NT2/D1 (cell line): Measurements from ENCODE around the gene USH1C.

Experiments used
- DNase-seq: peaks from one replicate; pipeline ENCODE4 v3.0.0-alpha.2; 2011; ENCODE audit warnings: low read depth, low spot score
- H3K27me3 ChIP-seq: 2 replicates; pipeline ENCODE4 v1.6.0; 2011; ENCODE audit warnings: mild to moderate bottlenecking; ENCODE audit not compliant: insufficient read length, insufficient read depth
- H3K36me3 ChIP-seq: 2 replicates; pipeline ENCODE4 v1.6.1; 2011; ENCODE audit warnings: mild to moderate bottlenecking, low read length, mixed read lengths; ENCODE audit not compliant: insufficient read depth, insufficient read length
- H3K4me1 ChIP-seq: 2 replicates; pipeline ENCODE4 v1.5.1; 2011; ENCODE audit not compliant: insufficient read depth, insufficient read length
- H3K4me3 ChIP-seq: 2 replicates; pipeline ENCODE4 v1.5.1; 2011; ENCODE audit warnings: low read depth; ENCODE audit not compliant: insufficient read length
- H3K9ac ChIP-seq: 2 replicates; pipeline ENCODE4 v1.6.0; 2011; ENCODE audit warnings: low read depth; ENCODE audit not compliant: insufficient read length
- H3K9me3 ChIP-seq: 2 replicates; pipeline ENCODE4 v1.5.1; 2011; ENCODE audit warnings: mild to moderate bottlenecking, low read length; ENCODE audit not compliant: insufficient read depth
- SUZ12 ChIP-seq: IDR thresholded peaks from 2 replicates; pipeline ENCODE4 v1.6.1; 2011; ENCODE audit not compliant: insufficient read length, insufficient read depth; ENCODE audit errors: extremely low read depth
- YY1 ChIP-seq: IDR thresholded peaks from 2 replicates; pipeline ENCODE4 v1.6.1; 2011; ENCODE audit not compliant: insufficient read length, insufficient read depth
- ZNF274 ChIP-seq: IDR thresholded peaks from 2 replicates; pipeline ENCODE4 v1.6.1; 2011; ENCODE audit warnings: mild to moderate bottlenecking, low read depth, low read length

Gene USH1C

GRCh38 chr11:17551347-17552040 lies 7.3 kb upstream of the USH1C start:
- no peak for DNase-seq
- peaks cover 5% of the 10 kb centered on the region for H3K4me1 ChIP-seq
- no peaks in the 10 kb centered on the region for H3K36me3 ChIP-seq
- H3K4me3 ChIP-seq: no peak overlapping the region
- H3K27me3 ChIP-seq: peaks cover under 1% of the 10 kb centered on the region
- TF ChIP-seq SUZ12 (no peak), YY1 (no peak), ZNF274 (no peak)
- no peak overlapping the region for H3K9ac ChIP-seq
- H3K9me3 ChIP-seq: no peaks in the 10 kb centered on the region

- Histone ChIP-seq H3K9ac (no peak overlapping the region), H3K9me3 (no peaks in the 10 kb centered on the region), H3K27me3 (peaks cover 4% of the 10 kb centered on the region), H3K4me3 (no peak overlapping the region), H3K4me1 (peaks cover 5% of the 10 kb centered on the region), H3K36me3 (no peaks in the 10 kb centered on the region)
- TF ChIP-seq SUZ12 (no peak), YY1 (no peak), ZNF274 (no peak)
- no peak for DNase-seq
Observed at GRCh38 chr11:17550450-17551346, 6.5 kb upstream of the USH1C start.

GRCh38 chr11:17548444-17548843 lies 4.2 kb upstream of the USH1C start:
- DNase-seq: no peak
- H3K36me3 ChIP-seq: no peaks in the 10 kb centered on the region
- TF ChIP-seq YY1 (no peak), SUZ12 (no peak), ZNF274 (no peak)

GRCh38 chr11:17547932-17548331 lies 3.7 kb upstream of the USH1C start:
- no peak for DNase-seq
- H3K27me3 ChIP-seq: peaks cover 18% of the 10 kb centered on the region
- no peak for TF ChIP-seq ZNF274
- no peak for TF ChIP-seq YY1
- TF ChIP-seq SUZ12: no peak
- H3K4me1 ChIP-seq: peaks cover 8% of the 10 kb centered on the region
- H3K36me3 ChIP-seq: no peaks in the 10 kb centered on the region
- no peaks in the 10 kb centered on the region for H3K9me3 ChIP-seq
- H3K9ac ChIP-seq: peak overlapping the region; percentile 26
- H3K4me3 ChIP-seq: peak overlapping the region; percentile 2

More at GRCh38 chr11:17548444-17548843, 4.2 kb upstream of the USH1C start:
- Histone ChIP-seq H3K9me3 (no peaks in the 10 kb centered on the region), H3K4me1 (peaks cover 8% of the 10 kb centered on the region), H3K27me3 (peaks cover 15% of the 10 kb centered on the region), H3K4me3 (no peak overlapping the region), H3K9ac (no peak overlapping the region)

GRCh38 chr11:17547051-17547577 lies 2.9 kb upstream of the USH1C start, which contains the start of gene OTOG:
OTOG (plus strand) TSS chr11:17547259; CDS start chr11:17547373, 114 bp downstream.
- DNase-seq: no peak
- H3K9me3 ChIP-seq: no peaks in the 10 kb centered on the region
- H3K36me3 ChIP-seq: no peaks in the 10 kb centered on the region
- H3K9ac ChIP-seq: peak within 1 kb of the TSS; percentile 64
- peak within 1 kb of the TSS; percentile 37 for H3K4me3 ChIP-seq
- no peak for TF ChIP-seq YY1
- TF ChIP-seq ZNF274: no peak
- no peak for TF ChIP-seq SUZ12
- H3K27me3 ChIP-seq: peaks cover 18% of the 10 kb centered on the region
- H3K4me1 ChIP-seq: peaks cover 15% of the 10 kb centered on the region

- Histone ChIP-seq H3K4me1 (peaks cover 17% of the 10 kb centered on the region), H3K9me3 (no peaks in the 10 kb centered on the region), H3K9ac (no peak overlapping the region), H3K36me3 (no peaks in the 10 kb centered on the region), H3K4me3 (no peak overlapping the region), H3K27me3 (peaks cover 18% of the 10 kb centered on the region)
- no peak for DNase-seq
- no peak for TF ChIP-seq ZNF274
- TF ChIP-seq YY1: no peak
- no peak for TF ChIP-seq SUZ12
Observed at GRCh38 chr11:17546240-17546639, 2.0 kb upstream of the USH1C start.

GRCh38 chr11:17543574-17544180 lies 539 bp downstream of the USH1C start:
- DNase-seq: no peak
- H3K9ac ChIP-seq: peak overlapping the region; percentile 76
- peak overlapping the region; percentile 58 for H3K4me3 ChIP-seq

More at GRCh38 chr11:17543574-17544180, 539 bp downstream of the USH1C start:
- no peaks in the 10 kb centered on the region for H3K9me3 ChIP-seq
- TF ChIP-seq ZNF274 (no peak), SUZ12 (no peak), YY1 (no peak)
- H3K36me3 ChIP-seq: no peaks in the 10 kb centered on the region
- H3K27me3 ChIP-seq: peaks cover 18% of the 10 kb centered on the region
- peaks cover 20% of the 10 kb centered on the region for H3K4me1 ChIP-seq
